Right lobe of liver (tissue), 4 donors: Measurements from ENCODE around the gene GPR180.

ENCODE experiments used
- CTCF ChIP-seq, 4 donors: fragments of 200-600 bp in 3 of 4; fragments of 450-650 bp in 1 of 4; IDR thresholded peaks; one replicate each; pipeline versions ENCODE4 v1.5.1 to v1.8.0; 2016 to 2022; ENCODE audit warnings: antibody characterized with exemption in 4 of 4, mild to moderate bottlenecking in 2 of 4
- POLR2A ChIP-seq: fragments of 450-650 bp; IDR thresholded peaks from one replicate; pipeline ENCODE4 v1.6.1; 2017; ENCODE audit warnings: antibody characterized with exemption, mild to moderate bottlenecking
- donor health status: DM: no; HTN: no; CAD: no.
- donor health status: DM: no; HTN: no; CAD: no.
- donor health status: DM: no; HTN: yes; CAD: no.

GRCh38 chr13:94682229-94682628, 80.6 kb downstream of the GPR180 start:
- TF ChIP-seq CTCF (IDR thresholded peaks at IDR 0.05) (no peak), POLR2A (no peak)
